Measurements from ENCODE around the gene TYROBP. TPM values are rescaled to one million over a fixed set of nuclear protein-coding genes. Genes with fewer than 3 reads are reported as not detected.

The TYROBP gene
- total and polyA plus RNA-seq, 9 donors, result 9.2 to 135 (median 36.7) TPM

GRCh38 chr19:35937345-35938281 is 29.5 kb upstream of the TYROBP start:
- no peaks in the 10 kb centered on the region for H3K36me3 ChIP-seq
- WGBS, 3 donors, result 39 to 51% (median 40%) methylated on average over 14 of the region's 14 CpGs
- peak overlapping the region; percentile 60 for H3K4me3 ChIP-seq
- no peak for DNase-seq
- intact Hi-C loops (cut with DNase I), result loop anchor here in 2 of 4 donors (10.0 kb wide), 1 partner anchor 243 kb away; no protein-coding TSS in a partner anchor
- peaks cover 13% of the 10 kb centered on the region for H3K4me1 ChIP-seq (ENCODE audit: insufficient read depth)
- no peaks in the 10 kb centered on the region for H3K9me3 ChIP-seq
- H3K27me3 ChIP-seq, result no peaks in the 10 kb centered on the region
- TF ChIP-seq POLR2A (IDR thresholded peaks at IDR 0.05), result no peak
- no peak for TF ChIP-seq CTCF (IDR thresholded peaks at IDR 0.05)
- TF ChIP-seq EP300 (IDR thresholded peaks at IDR 0.05), result no peak
- H3K27ac ChIP-seq, result no peak overlapping the region

GRCh38 chr19:35936738-35937268 is 28.7 kb upstream of the TYROBP start:
- H3K4me3 ChIP-seq, result peak overlapping the region; percentile 60
- intact Hi-C loops (cut with DNase I), result loop anchor here in 2 of 4 donors (10.0 kb wide), 1 partner anchor 242 kb away; no protein-coding TSS in a partner anchor
- no peaks in the 10 kb centered on the region for H3K9me3 ChIP-seq
- peaks cover 13% of the 10 kb centered on the region for H3K4me1 ChIP-seq (ENCODE audit: insufficient read depth)
- TF ChIP-seq POLR2A (IDR thresholded peaks at IDR 0.05) (no peak), EP300 (IDR thresholded peaks at IDR 0.05) (no peak), CTCF (IDR thresholded peaks at IDR 0.05) (no peak)
- H3K36me3 ChIP-seq, result no peaks in the 10 kb centered on the region
- peak overlapping the region; percentile 80 for H3K27ac ChIP-seq
- 15 to 19% (median 15%) methylated on average over 10 to 11 of the region's 11 CpGs for WGBS, 3 donors
- H3K27me3 ChIP-seq, result no peaks in the 10 kb centered on the region
- DNase-seq, result no peak

- Histone ChIP-seq H3K4me1 (ENCODE audit: insufficient read depth) (peaks cover 13% of the 10 kb centered on the region), H3K27me3 (no peaks in the 10 kb centered on the region), H3K4me3 (peak within 1 kb of the TSS; percentile 60), H3K27ac (peak within 1 kb of the TSS; percentile 80), H3K9me3 (no peaks in the 10 kb centered on the region), H3K36me3 (no peaks in the 10 kb centered on the region)
- no peak for TF ChIP-seq CTCF (IDR thresholded peaks at IDR 0.05)
- TF ChIP-seq EP300 (IDR thresholded peaks at IDR 0.05), result no peak
- TF ChIP-seq POLR2A (IDR thresholded peaks at IDR 0.05), result no peak
- WGBS, 3 donors, result 0 to 1% (median 1%) methylated on average over 16 to 68 of the region's 68 CpGs
- intact Hi-C loops (cut with DNase I), result loop anchor here in 2 of 4 donors (10.0 kb wide), 1 partner anchor 241 kb away; no protein-coding TSS in a partner anchor
- peak; percentile 68 to 82 (median 77) for DNase-seq
Observed at GRCh38 chr19:35935911-35936737, 28.0 kb upstream of the TYROBP start, which contains the start of gene LRFN3. Gene LRFN3, plus strand, starts transcription at chr19:35936374. Its CDS starts 3,052 bp downstream, at chr19:35939426.
